BJ (cell line): ENCODE measurements around the gene BRD2. TPM values are rescaled to one million over a fixed set of nuclear protein-coding genes. Genes with fewer than 3 reads are reported as not detected.
"Not testable (repeated sequence)": the region's sequence is repeated elsewhere in the genome, so short reads cannot be mapped to it uniquely, and the experiment has no call there.

Experiments
- CTCF ChIA-PET: fragments of 350-600 bp; formaldehyde crosslinking; extraction: SDS; loops from one replicate; lab custom pipeline; 2021; ENCODE audit warnings: antibody characterized with exemption, inconsistent platforms; lab: Yijun Ruan, JAX
- POLR2A ChIA-PET: fragments of 300-600 bp; sonication (Branson Sonifier 250); formaldehyde crosslinking; extraction: SDS; loops from one replicate; lab custom pipeline; 2021; ENCODE audit warnings: antibody characterized with exemption; lab: Charles Lee
- DNase-seq: peaks from one replicate; pipeline ENCODE4 v3.0.0-alpha.2; 2011; ENCODE audit warnings: low read depth
- H3K27me3 ChIP-seq: 2 replicates; pipeline ENCODE4 v1.6.0; 2011; ENCODE audit warnings: low read length; ENCODE audit not compliant: control insufficient read depth, insufficient read depth
- H3K36me3 ChIP-seq: 2 replicates; pipeline ENCODE4 v1.5.1; 2011; ENCODE audit warnings: low read length; ENCODE audit not compliant: control insufficient read depth, insufficient read depth
- H3K4me3 ChIP-seq: 2 replicates; pipeline ENCODE4 v1.5.1; 2011; ENCODE audit warnings: low read depth, mild to moderate bottlenecking, control low read depth, low read length
- CTCF ChIP-seq: IDR thresholded peaks from 2 replicates; pipeline ENCODE4 v1.5.1; 2011; ENCODE audit warnings: low read depth, mild to moderate bottlenecking, control low read depth, inconsistent platforms, low read length, moderate library complexity; ENCODE audit not compliant: insufficient read depth
- polyA plus RNA-seq: library from polyadenylated mRNA; depleted of rRNA; stranded (reverse); fragments of >200 nt; gene quantifications from 2 replicates; pipeline ENCODE4 v1.2.3, GENCODE V29; 2011

Gene BRD2
- polyA plus RNA-seq, 1 experiment = 128 TPM

GRCh38 chr6:32937230-32937633 lies 31.2 kb upstream of the BRD2 start:
- Histone ChIP-seq H3K36me3 (no peaks in the 10 kb centered on the region), H3K4me3 (no peak overlapping the region), H3K27me3 (peaks cover 32% of the 10 kb centered on the region)
- no peak for TF ChIP-seq CTCF
- ChIA-PET POLR2A (interaction anchor here (0.6 kb wide), 1 partner anchor 35 kb away, joined by 3 read pairs; no protein-coding TSS in a partner anchor), CTCF (interaction anchor here (9.6 kb wide), 1 partner anchor 48 kb away, joined by 246 read pairs; no protein-coding TSS in a partner anchor)
- DNase-seq = no peak

GRCh38 chr6:32938494-32938893 lies 29.9 kb upstream of the BRD2 start:
- H3K36me3 ChIP-seq = no peaks in the 10 kb centered on the region
- H3K4me3 ChIP-seq = no peak overlapping the region
- DNase-seq = no peak
- POLR2A ChIA-PET = no interaction called here
- CTCF ChIA-PET = interaction anchor here (0.9 to 9.6 kb wide), 5 partner anchors 9 to 52 kb away, joined by 3 to 246 read pairs (median 4); no protein-coding TSS in a partner anchor
- TF ChIP-seq CTCF = no peak
- peaks cover 32% of the 10 kb centered on the region for H3K27me3 ChIP-seq

- Histone ChIP-seq H3K4me3 (no peak within 1 kb of the TSS), H3K27me3 (peaks cover 23% of the 10 kb centered on the region), H3K36me3 (no peaks in the 10 kb centered on the region)
- DNase-seq = no peak
- no peak for TF ChIP-seq CTCF
- CTCF ChIA-PET = interaction anchor here (5.1 to 5.4 kb wide), 2 partner anchors 13 to 44 kb away, joined by 38 to 44 read pairs; partner anchors contain the start of gene HLA-DMA
- POLR2A ChIA-PET = no interaction called here
These were observed 27.7 kb upstream of the BRD2 start, which contains the start of gene HLA-DMB for GRCh38 chr6:32940656-32941213. HLA-DMB (minus strand) TSS chr6:32941028; CDS start chr6:32940807, 221 bp downstream.

- Histone ChIP-seq H3K36me3 (no peaks in the 10 kb centered on the region), H3K27me3 (peaks cover 20% of the 10 kb centered on the region), H3K4me3 (no peak overlapping the region)
- POLR2A ChIA-PET = no interaction called here
- DNase-seq = no peak
- TF ChIP-seq CTCF = no peak
- CTCF ChIA-PET = interaction anchor here (1.0 to 5.4 kb wide), 6 partner anchors 8 to 231 kb away, joined by 3 to 44 read pairs (median 19); partner anchors contain the start of gene HLA-DMA
These were observed 27.1 kb upstream of the BRD2 start for GRCh38 chr6:32941214-32941768.

GRCh38 chr6:32942555-32943123 lies 25.8 kb upstream of the BRD2 start:
- peaks cover 15% of the 10 kb centered on the region for H3K27me3 ChIP-seq
- DNase-seq, POLR2A ChIA-PET, H3K4me3 ChIP-seq, H3K36me3 ChIP-seq: not testable (repeated sequence)
- CTCF ChIA-PET = interaction anchor here (0.6 to 5.4 kb wide), 10 partner anchors 10 to 230 kb away, joined by 3 to 44 read pairs (median 4); partner anchors contain the start of gene HLA-DMA
